ENCODE results near the gene ZNF544.
A peak's percentile ranks its signal among the peaks of the same experiment; 100 is the strongest.

ZNF544 gene

GRCh38 chr19:58228585-58229254 is at the start of gene ZNF544:
ZNF544 (plus strand) TSS chr19:58228914; CDS start chr19:58244024, 15,110 bp downstream.
- peak; percentile 79 to 80 for DNase-seq

- DNase-seq: peak; percentile 8 to 53
Observed at GRCh38 chr19:58181902-58182576, 46.7 kb upstream of the ZNF544 start.

- DNase-seq: peak in 1 of 2 experiments; percentile 88
Observed at GRCh38 chr19:58182577-58182988, 46.1 kb upstream of the ZNF544 start.

- DNase-seq: peak; percentile 93 to 96
Observed at GRCh38 chr19:58182989-58183816, 45.5 kb upstream of the ZNF544 start, which contains the start of gene ZNF274. ZNF274 (plus strand) TSS chr19:58183061; CDS start chr19:58183966, 905 bp downstream.

- no peak for DNase-seq
Observed at GRCh38 chr19:58183817-58184215, 44.9 kb upstream of the ZNF544 start.

GRCh38 chr19:58196901-58197616 is 31.7 kb upstream of the ZNF544 start:
- DNase-seq: no peak

GRCh38 chr19:58203814-58204475 is 24.8 kb upstream of the ZNF544 start:
- no peak for DNase-seq

- DNase-seq: no peak
Observed at GRCh38 chr19:58204566-58204965, 24.1 kb upstream of the ZNF544 start.

- no peak for DNase-seq
Observed at GRCh38 chr19:58209577-58209976, 19.1 kb upstream of the ZNF544 start.

- DNase-seq: no peak
Observed at GRCh38 chr19:58212336-58213074, 16.2 kb upstream of the ZNF544 start.

GRCh38 chr19:58213075-58213369 is 15.7 kb upstream of the ZNF544 start:
- DNase-seq: no peak

- DNase-seq: no peak
Observed at GRCh38 chr19:58217069-58217481, 11.6 kb upstream of the ZNF544 start.

GRCh38 chr19:58217607-58218391 is 10.9 kb upstream of the ZNF544 start:
- no peak for DNase-seq

- no peak for DNase-seq
Observed at GRCh38 chr19:58218899-58219298, 9.8 kb upstream of the ZNF544 start.

- DNase-seq: peak in 1 of 2 experiments; percentile 62
Observed at GRCh38 chr19:58227964-58228584, 640 bp upstream of the ZNF544 start.

GRCh38 chr19:58229255-58229639 is 533 bp downstream of the ZNF544 start:
- DNase-seq: peak in 1 of 2 experiments; percentile 21

- no peak for DNase-seq
Observed at GRCh38 chr19:58237324-58237723, 8.6 kb downstream of the ZNF544 start.

GRCh38 chr19:58243351-58243750 is 14.6 kb downstream of the ZNF544 start:
- no peak for DNase-seq

GRCh38 chr19:58248886-58249285 is 20.2 kb downstream of the ZNF544 start:
- DNase-seq: no peak

GRCh38 chr19:58252102-58252685 is 23.5 kb downstream of the ZNF544 start:
- no peak for DNase-seq

All from NCI-H1930 (cell line).